Upper lobe of right lung (tissue), 1 donor: ENCODE results near the gene DDI1. TPM values are rescaled to one million over a fixed set of nuclear protein-coding genes. Genes with fewer than 3 reads are reported as not detected.
A peak's percentile ranks its signal among the peaks of the same experiment; 100 is the strongest.

Source experiments
- ATAC-seq: fragments of 200-7000 bp; cut with Tn5 transposase; one replicate; pipeline ENCODE4 v1.9.1; 2020; ENCODE audit warnings: mild to moderate bottlenecking, moderate library complexity
- DNase-seq: peaks from one replicate; pipeline ENCODE4 v3.0.0-alpha.2; 2020
- H3K27ac ChIP-seq: fragments of 200-600 bp; one replicate; pipeline ENCODE4 v1.8.0; 2022
- H3K27me3 ChIP-seq: fragments of 200-600 bp; one replicate; pipeline ENCODE4 v1.8.0; 2022; ENCODE audit warnings: mild to moderate bottlenecking
- H3K36me3 ChIP-seq: fragments of 200-600 bp; one replicate; pipeline ENCODE4 v1.8.0; 2022
- H3K4me1 ChIP-seq: fragments of 200-600 bp; one replicate; pipeline ENCODE4 v1.8.0; 2022
- H3K4me3 ChIP-seq: fragments of 200-600 bp; one replicate; pipeline ENCODE4 v1.8.0; 2022; ENCODE audit warnings: mild to moderate bottlenecking
- H3K9me3 ChIP-seq: fragments of 200-600 bp; one replicate; pipeline ENCODE4 v1.8.0; 2022
- intact Hi-C: fragments of 100-400 bp; cut with DNase I; formaldehyde crosslinking; loops from one replicate; pipeline ENCODE4 v1.11.0; 2022
- total RNA-seq: library from RNA; stranded (reverse); fragmentation: NEBNext Ultra II Directional; extraction: Animal tissue kit (Norgen Biotek cat#: 25700); gene quantifications from one replicate; pipeline ENCODE4 v1.2.1, GENCODE V29; 2021
- TF ChIP-seq, protein P1 (sequence below): fragments of 200-600 bp; IDR thresholded peaks from one replicate; pipeline ENCODE4 v1.8.0; 2022; ENCODE audit warnings: antibody characterized with exemption
- donor health status: DM: no; HTN: yes; CAD: no; lungs with severe emphysema.

The DDI1 gene
- total RNA-seq, 1 donor from 2014 or later = not detected

- H3K27me3 ChIP-seq = no peaks in the 10 kb centered on the region
- H3K27ac ChIP-seq = no peak overlapping the region
- intact Hi-C loops = no loop called here
- H3K4me3 ChIP-seq = no peak overlapping the region
- ATAC-seq (no peak), DNase-seq (no peak)
- TF ChIP-seq, protein P1, sequence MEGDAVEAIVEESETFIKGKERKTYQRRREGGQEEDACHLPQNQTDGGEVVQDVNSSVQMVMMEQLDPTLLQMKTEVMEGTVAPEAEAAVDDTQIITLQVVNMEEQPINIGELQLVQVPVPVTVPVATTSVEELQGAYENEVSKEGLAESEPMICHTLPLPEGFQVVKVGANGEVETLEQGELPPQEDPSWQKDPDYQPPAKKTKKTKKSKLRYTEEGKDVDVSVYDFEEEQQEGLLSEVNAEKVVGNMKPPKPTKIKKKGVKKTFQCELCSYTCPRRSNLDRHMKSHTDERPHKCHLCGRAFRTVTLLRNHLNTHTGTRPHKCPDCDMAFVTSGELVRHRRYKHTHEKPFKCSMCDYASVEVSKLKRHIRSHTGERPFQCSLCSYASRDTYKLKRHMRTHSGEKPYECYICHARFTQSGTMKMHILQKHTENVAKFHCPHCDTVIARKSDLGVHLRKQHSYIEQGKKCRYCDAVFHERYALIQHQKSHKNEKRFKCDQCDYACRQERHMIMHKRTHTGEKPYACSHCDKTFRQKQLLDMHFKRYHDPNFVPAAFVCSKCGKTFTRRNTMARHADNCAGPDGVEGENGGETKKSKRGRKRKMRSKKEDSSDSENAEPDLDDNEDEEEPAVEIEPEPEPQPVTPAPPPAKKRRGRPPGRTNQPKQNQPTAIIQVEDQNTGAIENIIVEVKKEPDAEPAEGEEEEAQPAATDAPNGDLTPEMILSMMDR = no peak
- H3K9me3 ChIP-seq = no peaks in the 10 kb centered on the region
- no peaks in the 10 kb centered on the region for H3K36me3 ChIP-seq
- H3K4me1 ChIP-seq = no peaks in the 10 kb centered on the region
Observed at GRCh38 chr11:104001561-104002056, 34.8 kb upstream of the DDI1 start.

DNA sequence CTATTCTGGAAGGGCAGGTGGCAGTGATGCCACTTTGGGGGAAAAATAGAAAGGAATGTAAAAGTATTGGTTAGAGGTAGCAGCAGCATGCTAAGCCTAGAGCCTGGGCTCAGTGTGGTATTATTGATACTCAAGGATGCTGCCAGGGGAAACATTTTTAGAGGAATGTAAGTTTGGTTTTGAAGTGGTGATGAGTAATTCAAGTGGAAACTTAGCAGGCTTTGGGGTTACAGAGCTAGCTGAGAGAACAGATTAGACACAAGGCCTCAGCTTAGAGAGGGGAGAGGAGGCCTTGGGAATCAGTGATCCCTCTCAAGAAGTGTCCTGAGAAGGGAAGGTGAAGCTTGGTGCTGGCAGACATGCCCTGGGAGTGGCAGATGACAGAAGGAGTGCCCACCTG lies 32.9 kb upstream of the DDI1 start:
- Histone ChIP-seq H3K36me3 (no peaks in the 10 kb centered on the region), H3K4me1 (no peaks in the 10 kb centered on the region), H3K27ac (no peak overlapping the region), H3K27me3 (no peaks in the 10 kb centered on the region), H3K9me3 (no peaks in the 10 kb centered on the region), H3K4me3 (no peak overlapping the region)
- DNase-seq (no peak), ATAC-seq (no peak)
- TF ChIP-seq, protein P1 = no peak
- intact Hi-C loops = no loop called here

DNA sequence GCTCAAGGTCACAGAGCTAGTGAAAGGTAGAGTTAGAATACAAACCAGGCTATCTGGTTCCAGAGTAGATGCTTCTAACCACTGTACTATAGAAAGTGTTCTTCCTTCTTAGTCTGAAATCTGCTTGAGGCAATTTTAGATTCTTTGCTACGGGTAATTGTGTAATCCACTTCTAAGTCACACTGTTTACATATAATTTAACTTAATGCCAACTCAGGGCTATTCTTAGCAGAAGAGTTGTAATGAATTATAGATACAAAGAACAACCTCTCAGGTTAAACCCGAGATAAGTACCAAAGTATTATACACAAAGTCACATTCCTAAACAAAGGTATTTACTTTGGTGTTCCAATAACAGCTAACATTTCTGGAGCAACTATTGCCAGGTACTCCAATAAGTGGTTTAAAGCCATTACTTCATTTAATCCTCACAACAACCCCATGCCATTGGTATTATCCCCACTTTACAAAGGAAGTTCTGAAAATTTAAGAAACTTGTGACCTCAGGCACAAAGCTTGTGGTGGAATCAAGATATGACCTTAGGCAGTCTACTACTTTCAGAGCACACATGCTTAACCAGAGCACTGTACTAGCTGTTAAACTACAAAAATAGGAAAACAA lies 31.1 kb upstream of the DDI1 start:
- Histone ChIP-seq H3K4me3 (no peak overlapping the region), H3K4me1 (no peaks in the 10 kb centered on the region), H3K27ac (no peak overlapping the region), H3K9me3 (no peaks in the 10 kb centered on the region), H3K36me3 (no peaks in the 10 kb centered on the region), H3K27me3 (no peaks in the 10 kb centered on the region)
- DNase-seq (no peak), ATAC-seq (peak; percentile 65)
- intact Hi-C loops = no loop called here
- TF ChIP-seq, protein P1 = no peak

GRCh38 chr11:104009744-104010143 lies 26.7 kb upstream of the DDI1 start:
- H3K9me3 ChIP-seq = no peaks in the 10 kb centered on the region
- no peaks in the 10 kb centered on the region for H3K4me1 ChIP-seq
- intact Hi-C loops = no loop called here
- ATAC-seq (no peak), DNase-seq (no peak)
- H3K36me3 ChIP-seq = no peaks in the 10 kb centered on the region
- no peak overlapping the region for H3K4me3 ChIP-seq
- H3K27me3 ChIP-seq = no peaks in the 10 kb centered on the region
- TF ChIP-seq, protein P1 = no peak
- no peak overlapping the region for H3K27ac ChIP-seq

DNA sequence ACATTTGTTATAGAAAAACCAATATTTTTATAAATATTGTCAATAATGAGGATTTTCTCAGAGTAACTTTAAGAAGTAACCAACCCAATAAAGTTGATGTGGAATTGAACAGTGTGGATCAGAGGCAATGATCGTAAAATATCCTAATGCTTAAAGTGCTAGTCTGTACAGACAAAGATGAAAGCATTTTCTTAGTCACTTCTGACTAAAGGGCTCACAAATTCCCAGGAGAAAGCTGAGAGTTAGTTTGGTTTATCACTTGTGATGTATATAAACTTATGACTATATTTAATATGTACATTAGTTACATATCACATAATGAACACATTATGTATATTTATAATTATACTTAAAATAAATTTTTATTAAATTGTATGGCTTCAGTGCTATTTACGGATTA lies 25.4 kb upstream of the DDI1 start:
- intact Hi-C loops = no loop called here
- Histone ChIP-seq H3K4me1 (no peaks in the 10 kb centered on the region), H3K36me3 (no peaks in the 10 kb centered on the region)

More for the DNA sequence above, 25.4 kb upstream of the DDI1 start:
- no peak for DNase-seq
- TF ChIP-seq, protein P1 = no peak
- Histone ChIP-seq H3K4me3 (no peak overlapping the region), H3K27me3 (no peaks in the 10 kb centered on the region), H3K27ac (no peak overlapping the region), H3K9me3 (no peaks in the 10 kb centered on the region)
- ATAC-seq = no peak
